Measurements from ENCODE around the gene AKAP8L. TPM values are rescaled to one million over a fixed set of nuclear protein-coding genes. Genes with fewer than 3 reads are reported as not detected.

AKAP8L gene, protein sequence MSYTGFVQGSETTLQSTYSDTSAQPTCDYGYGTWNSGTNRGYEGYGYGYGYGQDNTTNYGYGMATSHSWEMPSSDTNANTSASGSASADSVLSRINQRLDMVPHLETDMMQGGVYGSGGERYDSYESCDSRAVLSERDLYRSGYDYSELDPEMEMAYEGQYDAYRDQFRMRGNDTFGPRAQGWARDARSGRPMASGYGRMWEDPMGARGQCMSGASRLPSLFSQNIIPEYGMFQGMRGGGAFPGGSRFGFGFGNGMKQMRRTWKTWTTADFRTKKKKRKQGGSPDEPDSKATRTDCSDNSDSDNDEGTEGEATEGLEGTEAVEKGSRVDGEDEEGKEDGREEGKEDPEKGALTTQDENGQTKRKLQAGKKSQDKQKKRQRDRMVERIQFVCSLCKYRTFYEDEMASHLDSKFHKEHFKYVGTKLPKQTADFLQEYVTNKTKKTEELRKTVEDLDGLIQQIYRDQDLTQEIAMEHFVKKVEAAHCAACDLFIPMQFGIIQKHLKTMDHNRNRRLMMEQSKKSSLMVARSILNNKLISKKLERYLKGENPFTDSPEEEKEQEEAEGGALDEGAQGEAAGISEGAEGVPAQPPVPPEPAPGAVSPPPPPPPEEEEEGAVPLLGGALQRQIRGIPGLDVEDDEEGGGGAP
- total RNA-seq: 100 to 1,000 TPM; 177 to 182 TPM
- 10 to 100 TPM; 31.4 to 61.4 TPM for polyA plus RNA-seq

DNA sequence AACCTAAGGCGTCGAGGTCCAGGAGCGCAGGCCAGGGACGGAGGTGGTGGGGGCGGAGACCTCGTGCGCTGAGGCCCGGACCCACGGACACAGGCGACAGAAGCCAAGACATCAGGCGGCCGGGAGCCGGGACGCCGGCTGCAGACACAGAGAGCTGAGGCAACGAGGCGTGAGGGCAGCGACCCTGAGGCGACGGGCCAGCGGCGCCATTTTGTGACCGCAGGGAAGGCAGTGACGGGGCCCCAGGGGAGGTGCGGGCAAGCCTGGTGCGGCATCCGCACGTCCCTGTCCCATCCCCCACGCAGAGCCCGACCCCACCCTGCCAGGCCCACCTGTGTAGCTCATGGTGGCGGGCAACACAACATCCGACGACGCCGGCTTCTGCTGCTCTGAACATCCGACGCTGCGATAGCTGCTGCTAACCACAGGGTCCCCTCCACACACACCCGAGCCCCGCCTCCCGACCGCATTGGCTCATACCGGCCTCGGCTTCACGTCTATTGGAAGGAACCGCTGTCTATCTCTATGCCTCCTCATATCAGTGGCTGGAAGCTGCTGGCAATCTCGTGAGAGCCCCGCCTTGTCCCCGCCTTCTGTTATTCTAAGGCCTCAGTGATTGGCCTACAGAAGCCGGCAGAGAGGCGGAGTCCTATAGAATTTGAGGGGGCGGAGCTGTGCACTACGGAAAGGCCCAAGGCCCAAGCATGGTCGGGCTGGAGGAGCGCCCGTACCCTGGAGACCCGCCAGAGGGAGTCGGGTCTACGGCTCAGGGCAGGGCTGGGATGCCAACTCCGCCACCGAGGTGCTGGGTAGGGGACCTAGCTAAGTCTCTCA is at the start of gene AKAP8L:
TSS of gene AKAP8L (minus strand) at position 410 of the 834 bp plus-strand sequence. CDS start at position 345, 65 bp downstream.
- CTCF ChIA-PET (ENCODE audit: partially characterized antibody): interaction anchor here (0.7 to 9.0 kb wide), 32 partner anchors 11 to 326 kb away, joined by 3 to 319 read pairs (median 6); partner anchors contain the start of genes AKAP8, RASAL3 and WIZ
- H3K36me3 Mint-ChIP-seq: peaks cover 27 to 34% of the 10 kb centered on the region in 2 donors

DNA sequence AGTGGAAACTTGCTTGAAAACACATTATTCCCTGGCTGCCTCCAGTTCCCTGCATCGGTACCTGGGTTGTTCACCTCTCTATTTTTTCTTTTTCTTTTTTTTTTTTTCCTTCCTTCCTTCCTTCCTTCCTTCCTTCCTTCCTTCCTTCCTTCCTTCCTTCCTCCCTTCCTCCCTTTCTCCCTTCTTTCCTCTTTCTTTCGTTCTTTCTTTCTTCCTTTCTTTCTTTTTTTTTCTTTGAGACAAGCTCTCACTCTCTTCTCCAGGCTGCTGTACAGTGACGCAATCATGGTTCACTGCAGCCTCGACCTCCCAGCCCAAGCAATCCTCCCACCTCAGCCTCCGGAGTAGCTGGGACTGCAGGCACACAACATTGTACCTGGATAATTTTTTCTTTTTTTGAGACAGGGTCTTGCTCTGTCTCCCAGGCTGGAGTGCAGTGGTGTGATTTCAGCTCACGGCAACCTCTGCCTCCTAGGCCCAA is 49.0 kb upstream of the AKAP8L start:
- ChIA-PET POLR2A (ENCODE audit: partially characterized antibody) (interaction anchor here (1.0 to 11.3 kb wide), 17 partner anchors 7 to 374 kb away, joined by 3 to 180 read pairs (median 10); partner anchors contain the start of genes AKAP8, AKAP8L, PGLYRP2 and WIZ), CTCF (ENCODE audit: partially characterized antibody) (interaction anchor here (0.9 to 9.7 kb wide), 8 partner anchors 9 to 85 kb away, joined by 3 to 106 read pairs (median 5); partner anchors contain the start of gene AKAP8L)
- Mint-ChIP-seq H3K27me3 (no peaks in the 10 kb centered on the region), H3K9me3 (no peaks in the 10 kb centered on the region), H3K4me1 (peaks cover 39 to 70% (median 52%) of the 10 kb centered on the region in 4 donors), H3K4me3 (peak overlapping the region; percentile 45 to 92 (median 88)), H3K27ac (peak overlapping the region; percentile 72 to 97 (median 90)), H3K36me3 (peaks cover 7 to 18% of the 10 kb centered on the region in 2 donors)
- DNase-seq: no peak
- no peak overlapping the region for H3K4me3 ChIP-seq (ENCODE audit: low read length in 2 of 2)
- no peak overlapping the region for H3K27ac ChIP-seq (ENCODE audit: low read depth, low read length)
- intact Hi-C loops (cut with micrococcal nuclease): loop anchor here (1.0 to 5.0 kb wide), 4 partner anchors 35 to 89 kb away; no protein-coding TSS in a partner anchor
- H3K27me3 ChIP-seq (ENCODE audit: insufficient read depth, low read length): no peaks in the 10 kb centered on the region
- no peaks in the 10 kb centered on the region for H3K36me3 ChIP-seq (ENCODE audit: insufficient read depth, low read length)
- no peaks in the 10 kb centered on the region for H3K9me3 ChIP-seq (ENCODE audit: control insufficient read depth in 1 of 2, low read length in 2 of 2)
- peaks cover 64% of the 10 kb centered on the region for H3K4me1 ChIP-seq (ENCODE audit: insufficient read depth, low read length)

More for the DNA sequence above, at the start of gene AKAP8L:
- Mint-ChIP-seq H3K4me3 (peak within 1 kb of the TSS; percentile 96 to 100 (median 100)), H3K27me3 (no peaks in the 10 kb centered on the region), H3K4me1 (peaks cover 31 to 58% (median 38%) of the 10 kb centered on the region in 4 donors), H3K9me3 (no peaks in the 10 kb centered on the region), H3K27ac (peak within 1 kb of the TSS; percentile 87 to 100 (median 99))
- peak; percentile 99 to 100 (median 100) for DNase-seq
- H3K4me3 ChIP-seq (ENCODE audit: low read length in 2 of 2): peak within 1 kb of the TSS; percentile 91 to 95
- intact Hi-C loops (cut with micrococcal nuclease): loop anchor here (1.0 to 2.0 kb wide), 11 partner anchors 14 to 326 kb away; partner anchors contain the start of gene AKAP8
- peaks cover 15% of the 10 kb centered on the region for H3K36me3 ChIP-seq (ENCODE audit: insufficient read depth, low read length)
- H3K4me1 ChIP-seq (ENCODE audit: insufficient read depth, low read length): peaks cover 45% of the 10 kb centered on the region
- POLR2A ChIA-PET (ENCODE audit: partially characterized antibody): interaction anchor here (0.7 to 7.0 kb wide), 41 partner anchors 8 to 1623 kb away, joined by 3 to 168 read pairs (median 6); partner anchors contain the start of genes AKAP8, BRD4, RASAL3 and TMEM38A
- H3K9me3 ChIP-seq (ENCODE audit: control insufficient read depth in 1 of 2, low read length in 2 of 2): no peaks in the 10 kb centered on the region
- H3K27ac ChIP-seq (ENCODE audit: low read depth, low read length): peak within 1 kb of the TSS; percentile 77
- no peaks in the 10 kb centered on the region for H3K27me3 ChIP-seq (ENCODE audit: insufficient read depth, low read length)

DNA sequence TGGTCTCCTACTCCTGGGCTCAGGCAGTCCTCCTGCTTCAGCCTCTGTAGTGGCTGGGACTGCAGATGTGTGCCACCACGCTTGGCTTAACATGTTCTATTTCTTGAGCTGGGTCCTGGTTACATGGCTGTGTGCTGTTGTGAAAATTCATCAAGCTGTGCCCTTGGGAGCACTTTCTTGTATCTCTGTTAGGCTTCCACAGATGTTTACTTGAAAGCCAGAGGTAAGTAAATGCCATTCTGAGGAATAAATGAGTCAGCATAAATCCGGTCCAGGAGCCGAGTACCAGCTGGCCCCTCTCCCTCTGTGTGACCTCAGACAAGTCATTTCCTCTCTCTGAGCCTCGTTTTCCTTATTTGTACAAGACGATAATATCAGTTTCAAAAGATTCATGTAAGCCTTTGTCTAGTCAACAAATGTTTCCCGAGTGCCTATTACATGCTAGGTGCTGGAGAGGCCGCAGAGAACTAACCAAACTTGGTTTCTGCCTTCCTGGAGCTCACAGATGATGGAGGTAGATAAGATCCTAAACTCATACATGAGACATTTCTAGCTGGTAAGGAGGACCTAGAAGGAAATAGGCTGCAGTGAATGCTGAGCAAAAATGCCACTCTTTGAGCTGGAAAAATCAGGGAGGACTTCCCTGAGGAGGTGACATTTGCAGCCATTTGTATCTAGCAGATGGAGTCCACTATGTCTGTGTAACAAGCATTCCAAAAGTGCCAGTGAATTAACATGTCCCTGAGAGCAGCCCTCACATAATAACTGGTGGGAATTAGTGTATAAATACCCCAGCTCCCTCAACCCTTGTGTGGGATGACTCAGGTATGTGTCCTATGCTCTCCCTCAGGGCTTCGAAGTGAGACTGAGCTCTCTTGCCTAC is 48.3 kb upstream of the AKAP8L start:
- H3K9me3 Mint-ChIP-seq: no peaks in the 10 kb centered on the region
- H3K4me1 Mint-ChIP-seq: peaks cover 38 to 74% (median 55%) of the 10 kb centered on the region in 4 donors

DNA sequence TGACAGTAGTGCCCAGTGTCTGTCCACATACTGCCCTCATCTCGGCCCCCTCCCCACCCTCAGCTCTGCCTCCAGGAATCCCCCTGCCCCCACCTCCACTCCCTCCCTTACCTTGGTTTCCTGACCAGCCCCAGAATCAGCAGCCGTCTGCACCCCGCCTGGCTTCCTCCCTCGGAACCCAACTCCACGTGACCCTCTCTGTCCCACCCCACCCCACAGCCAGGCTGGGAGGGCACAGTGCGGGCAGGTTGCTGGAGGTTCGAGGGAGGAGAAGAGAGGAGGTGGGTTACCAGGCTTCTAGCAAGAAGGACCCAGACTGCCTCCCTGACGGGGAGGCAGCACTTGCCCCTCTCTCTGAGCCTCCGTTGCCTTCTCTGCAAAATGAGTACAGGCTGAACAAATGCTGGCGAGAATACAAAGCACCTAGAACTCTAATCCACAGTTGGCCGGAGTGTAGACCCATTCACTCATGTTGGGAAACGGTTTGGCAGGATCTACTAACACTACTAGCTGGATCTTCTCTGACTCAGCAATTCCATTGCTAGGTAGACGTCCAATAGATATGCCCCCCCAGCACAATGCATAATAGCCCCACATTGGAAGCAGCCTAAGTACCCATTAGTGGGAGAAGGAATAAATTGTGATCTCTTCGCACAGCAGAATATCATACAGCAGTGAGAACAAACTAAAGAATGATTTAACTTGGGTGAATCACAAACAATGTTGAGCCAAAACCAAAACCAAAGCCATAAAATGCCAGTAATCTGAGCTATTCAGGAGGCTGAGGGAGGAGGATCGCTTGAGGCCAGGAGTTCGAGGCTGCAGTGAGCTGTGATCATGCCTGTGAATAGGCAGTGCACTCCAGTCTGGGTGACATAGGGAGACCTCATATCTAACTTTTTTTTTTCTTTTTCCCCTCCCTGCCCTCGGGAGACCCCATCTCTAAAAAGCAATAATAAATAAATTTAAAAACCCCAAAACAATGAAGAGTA is 45.9 kb upstream of the AKAP8L start, which contains the start of gene RASAL3:
TSS of gene RASAL3 (minus strand) at position 151 of the 992 bp plus-strand sequence. CDS start 186 bp downstream, outside the sequence.
- peaks cover 21% of the 10 kb centered on the region for H3K36me3 ChIP-seq (ENCODE audit: insufficient read depth, low read length)
- H3K27me3 Mint-ChIP-seq: no peaks in the 10 kb centered on the region
- ChIA-PET POLR2A (ENCODE audit: partially characterized antibody) (interaction anchor here (0.7 to 11.3 kb wide), 21 partner anchors 13 to 611 kb away, joined by 3 to 180 read pairs (median 4); partner anchors contain the start of genes AKAP8, AKAP8L, BRD4 and PGLYRP2), CTCF (ENCODE audit: partially characterized antibody) (interaction anchor here (0.6 to 9.7 kb wide), 6 partner anchors 31 to 288 kb away, joined by 3 to 106 read pairs (median 8); partner anchors contain the start of genes AKAP8 and AKAP8L)
- peaks cover 83% of the 10 kb centered on the region for H3K4me1 ChIP-seq (ENCODE audit: insufficient read depth, low read length)
- H3K9me3 ChIP-seq (ENCODE audit: control insufficient read depth in 1 of 2, low read length in 2 of 2): no peaks in the 10 kb centered on the region
- intact Hi-C loops (cut with micrococcal nuclease): loop anchor here (1.0 to 5.0 kb wide), 3 partner anchors 14 to 87 kb away; partner anchors contain the start of gene AKAP8
- peak within 1 kb of the TSS; percentile 94 to 97 (median 96) for H3K4me3 Mint-ChIP-seq
- peak within 1 kb of the TSS; percentile 91 to 97 (median 96) for H3K27ac Mint-ChIP-seq
- peak within 1 kb of the TSS; percentile 83 to 98 for H3K4me3 ChIP-seq (ENCODE audit: low read length in 2 of 2)
- peaks cover 39 to 85% (median 61%) of the 10 kb centered on the region in 4 donors for H3K4me1 Mint-ChIP-seq
- DNase-seq: peak; percentile 43 to 75 (median 48)
- no peaks in the 10 kb centered on the region for H3K9me3 Mint-ChIP-seq
- H3K36me3 Mint-ChIP-seq: peaks cover 17 to 38% of the 10 kb centered on the region in 2 donors
- no peaks in the 10 kb centered on the region for H3K27me3 ChIP-seq (ENCODE audit: insufficient read depth, low read length)
- H3K27ac ChIP-seq (ENCODE audit: low read depth, low read length): peak within 1 kb of the TSS; percentile 91

More for the DNA sequence above, 48.3 kb upstream of the AKAP8L start:
- Mint-ChIP-seq H3K4me3 (peak overlapping the region; percentile 74 to 89 (median 78)), H3K27ac (peak overlapping the region; percentile 83 to 97 (median 91)), H3K36me3 (peaks cover 7 to 21% of the 10 kb centered on the region in 2 donors), H3K27me3 (no peaks in the 10 kb centered on the region)
- intact Hi-C loops (cut with micrococcal nuclease): loop anchor here (1.0 to 5.0 kb wide), 4 partner anchors 35 to 89 kb away; no protein-coding TSS in a partner anchor
- H3K4me1 ChIP-seq (ENCODE audit: insufficient read depth, low read length): peaks cover 71% of the 10 kb centered on the region
- H3K9me3 ChIP-seq (ENCODE audit: control insufficient read depth in 1 of 2, low read length in 2 of 2): no peaks in the 10 kb centered on the region
- DNase-seq: peak; percentile 56 to 89 (median 65)
- H3K4me3 ChIP-seq (ENCODE audit: low read length in 2 of 2): no peak overlapping the region
- H3K27me3 ChIP-seq (ENCODE audit: insufficient read depth, low read length): no peaks in the 10 kb centered on the region
- H3K36me3 ChIP-seq (ENCODE audit: insufficient read depth, low read length): no peaks in the 10 kb centered on the region
- POLR2A ChIA-PET (ENCODE audit: partially characterized antibody): interaction anchor here (1.0 to 11.3 kb wide), 20 partner anchors 8 to 861 kb away, joined by 3 to 180 read pairs (median 7); partner anchors contain the start of genes AKAP8, AKAP8L, PGLYRP2 and WIZ
- H3K27ac ChIP-seq (ENCODE audit: low read depth, low read length): peak overlapping the region; percentile 38
- CTCF ChIA-PET (ENCODE audit: partially characterized antibody): interaction anchor here (0.6 to 9.7 kb wide), 9 partner anchors 10 to 87 kb away, joined by 3 to 106 read pairs (median 4); partner anchors contain the start of genes AKAP8 and AKAP8L

All from CD4-positive, alpha-beta memory T cell (primary cell).